DND-41 (cell line): ENCODE results near the gene SEMA4C.

Experiments
- ATAC-seq: fragments of 200-7000 bp; cut with Tn5 transposase; 3 replicates; pipeline ENCODE4 v1.9.1; 2021; ENCODE audit warnings: low read depth; ENCODE audit not compliant: insufficient read depth
- DNase-seq: peaks from one replicate; pipeline ENCODE4 v3.0.0-alpha.2; 2020
- H2AFZ ChIP-seq: 2 replicates; pipeline ENCODE4 v1.6.0; 2012; ENCODE audit warnings: low read depth, low read length
- H3K27ac ChIP-seq: 2 replicates; pipeline ENCODE4 v1.5.1; 2012; ENCODE audit warnings: low read length, inconsistent platforms
- H3K27me3 ChIP-seq: fragments of 200-600 bp; sonication (generic); 2 replicates; pipeline ENCODE4 v1.6.0; 2012; ENCODE audit warnings: low read length, mild to moderate bottlenecking, inconsistent platforms; ENCODE audit not compliant: insufficient read depth, poor library complexity
- H3K36me3 ChIP-seq: 2 replicates; pipeline ENCODE4 v1.5.1; 2012; ENCODE audit warnings: low read length, inconsistent platforms; ENCODE audit not compliant: insufficient read depth
- H3K4me1 ChIP-seq: 2 replicates; pipeline ENCODE4 v1.5.1; 2012; ENCODE audit warnings: mild to moderate bottlenecking, low read length; ENCODE audit not compliant: insufficient read depth
- H3K4me2 ChIP-seq: 2 replicates; pipeline ENCODE4 v1.6.0; 2012; ENCODE audit warnings: mild to moderate bottlenecking, moderate library complexity, low read length, inconsistent platforms; ENCODE audit not compliant: insufficient read depth
- H3K4me3 ChIP-seq, 2 experiments: fragments of 200-600 bp in 1 of 2; shearing (Covaris generic) in 1 of 2; 2 replicates each; pipeline ENCODE4 v1.5.1; 2012 to 2016; ENCODE audit warnings: inconsistent platforms in 2 of 2, low read length in 2 of 2, mild to moderate bottlenecking in 2 of 2, low read depth in 1 of 2, moderate library complexity in 1 of 2
- H3K79me2 ChIP-seq: 2 replicates; pipeline ENCODE4 v1.6.0; 2012; ENCODE audit warnings: low read length, inconsistent platforms; ENCODE audit not compliant: insufficient read depth
- H3K9ac ChIP-seq: 2 replicates; pipeline ENCODE4 v1.6.0; 2012; ENCODE audit warnings: low read depth, mild to moderate bottlenecking, inconsistent platforms, low read length, moderate library complexity
- H3K9me3 ChIP-seq: 2 replicates; pipeline ENCODE4 v1.5.1; 2012; ENCODE audit warnings: low read length, moderate library complexity, mild to moderate bottlenecking, inconsistent platforms; ENCODE audit not compliant: insufficient read depth, severe bottlenecking
- H4K20me1 ChIP-seq: 2 replicates; pipeline ENCODE4 v1.6.0; 2012; ENCODE audit warnings: low read length; ENCODE audit not compliant: insufficient read depth
- EZH2 ChIP-seq: IDR thresholded peaks from 3 replicates; pipeline ENCODE4 v1.6.1; 2012; ENCODE audit warnings: borderline replicate concordance, low read depth, mild to moderate bottlenecking, moderate library complexity, low read length, inconsistent platforms; ENCODE audit not compliant: severe bottlenecking
- TF ChIP-seq, protein P1 (sequence below): IDR thresholded peaks from 2 replicates; pipeline ENCODE4 v1.5.1; 2012; ENCODE audit warnings: borderline replicate concordance, low read length, moderate library complexity, mild to moderate bottlenecking; ENCODE audit not compliant: poor library complexity, severe bottlenecking; ENCODE audit errors: extremely low read depth

The SEMA4C gene

DNA sequence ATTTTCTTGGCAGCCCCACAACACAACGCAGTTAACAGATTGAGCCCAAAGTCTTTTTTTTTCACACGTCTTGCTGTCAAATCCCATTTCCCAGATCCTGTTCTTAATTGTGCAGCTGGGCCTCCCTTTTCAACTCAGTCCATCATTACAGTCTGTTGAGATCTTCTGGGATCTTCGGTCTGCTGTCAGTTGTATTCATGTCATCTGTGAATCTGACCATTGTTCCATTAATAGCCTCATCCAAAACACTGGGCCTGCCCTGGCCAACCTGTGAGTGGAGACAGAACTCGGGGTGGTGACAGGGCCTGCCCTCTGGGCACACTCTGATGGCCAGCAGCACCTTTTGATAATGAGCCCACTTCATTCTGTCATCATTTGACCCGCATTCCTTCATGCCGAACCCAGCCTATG, 39.7 kb upstream of the SEMA4C start:
- Histone ChIP-seq H3K79me2 (no peaks in the 10 kb centered on the region), H3K27me3 (peaks cover 14% of the 10 kb centered on the region), H3K36me3 (no peaks in the 10 kb centered on the region), H3K4me1 (peaks cover 11% of the 10 kb centered on the region), H2AFZ (no peak overlapping the region), H3K27ac (no peak overlapping the region), H3K4me3 (no peak overlapping the region), H3K9me3 (no peaks in the 10 kb centered on the region), H3K9ac (no peak overlapping the region), H3K4me2 (no peak overlapping the region), H4K20me1 (no peaks in the 10 kb centered on the region)
- DNase-seq (no peak), ATAC-seq (no peak)
- TF ChIP-seq, protein P1, sequence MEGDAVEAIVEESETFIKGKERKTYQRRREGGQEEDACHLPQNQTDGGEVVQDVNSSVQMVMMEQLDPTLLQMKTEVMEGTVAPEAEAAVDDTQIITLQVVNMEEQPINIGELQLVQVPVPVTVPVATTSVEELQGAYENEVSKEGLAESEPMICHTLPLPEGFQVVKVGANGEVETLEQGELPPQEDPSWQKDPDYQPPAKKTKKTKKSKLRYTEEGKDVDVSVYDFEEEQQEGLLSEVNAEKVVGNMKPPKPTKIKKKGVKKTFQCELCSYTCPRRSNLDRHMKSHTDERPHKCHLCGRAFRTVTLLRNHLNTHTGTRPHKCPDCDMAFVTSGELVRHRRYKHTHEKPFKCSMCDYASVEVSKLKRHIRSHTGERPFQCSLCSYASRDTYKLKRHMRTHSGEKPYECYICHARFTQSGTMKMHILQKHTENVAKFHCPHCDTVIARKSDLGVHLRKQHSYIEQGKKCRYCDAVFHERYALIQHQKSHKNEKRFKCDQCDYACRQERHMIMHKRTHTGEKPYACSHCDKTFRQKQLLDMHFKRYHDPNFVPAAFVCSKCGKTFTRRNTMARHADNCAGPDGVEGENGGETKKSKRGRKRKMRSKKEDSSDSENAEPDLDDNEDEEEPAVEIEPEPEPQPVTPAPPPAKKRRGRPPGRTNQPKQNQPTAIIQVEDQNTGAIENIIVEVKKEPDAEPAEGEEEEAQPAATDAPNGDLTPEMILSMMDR: no peak
- TF ChIP-seq EZH2: no peak

GRCh38 chr2:96907115-96908041, 37.5 kb upstream of the SEMA4C start:
- no peak overlapping the region for H2AFZ ChIP-seq
- ATAC-seq (no peak), DNase-seq (no peak)
- no peaks in the 10 kb centered on the region for H4K20me1 ChIP-seq
- no peaks in the 10 kb centered on the region for H3K36me3 ChIP-seq
- no peak overlapping the region for H3K27ac ChIP-seq
- TF ChIP-seq, protein P1: no peak
- H3K9ac ChIP-seq: no peak overlapping the region
- H3K9me3 ChIP-seq: no peaks in the 10 kb centered on the region
- no peaks in the 10 kb centered on the region for H3K79me2 ChIP-seq
- H3K4me3 ChIP-seq: no peak overlapping the region
- H3K4me2 ChIP-seq: no peak overlapping the region
- H3K27me3 ChIP-seq: no peaks in the 10 kb centered on the region
- H3K4me1 ChIP-seq: no peaks in the 10 kb centered on the region

- H3K4me2 ChIP-seq: no peak overlapping the region
- DNase-seq (no peak), ATAC-seq (no peak)
- H2AFZ ChIP-seq: no peak overlapping the region
- no peaks in the 10 kb centered on the region for H4K20me1 ChIP-seq
- H3K9me3 ChIP-seq: no peaks in the 10 kb centered on the region
- no peaks in the 10 kb centered on the region for H3K27me3 ChIP-seq
- H3K4me3 ChIP-seq: no peak overlapping the region
- no peak overlapping the region for H3K27ac ChIP-seq
- H3K4me1 ChIP-seq: no peaks in the 10 kb centered on the region
- no peak overlapping the region for H3K9ac ChIP-seq
- no peaks in the 10 kb centered on the region for H3K36me3 ChIP-seq
- TF ChIP-seq EZH2: no peak
- TF ChIP-seq, protein P1: no peak
- H3K79me2 ChIP-seq: no peaks in the 10 kb centered on the region
These were observed 36.8 kb upstream of the SEMA4C start for GRCh38 chr2:96906729-96907114.

GRCh38 chr2:96903815-96904214, 33.9 kb upstream of the SEMA4C start:
- H2AFZ ChIP-seq: no peak overlapping the region
- H3K27me3 ChIP-seq: no peaks in the 10 kb centered on the region
- no peaks in the 10 kb centered on the region for H3K36me3 ChIP-seq
- no peak overlapping the region for H3K27ac ChIP-seq
- H3K9ac ChIP-seq: no peak overlapping the region
- no peak overlapping the region for H3K4me3 ChIP-seq
- H3K4me2 ChIP-seq: no peak overlapping the region
- ATAC-seq (no peak), DNase-seq (no peak)
- H4K20me1 ChIP-seq: no peaks in the 10 kb centered on the region
- no peaks in the 10 kb centered on the region for H3K9me3 ChIP-seq
- no peaks in the 10 kb centered on the region for H3K79me2 ChIP-seq
- no peaks in the 10 kb centered on the region for H3K4me1 ChIP-seq
- TF ChIP-seq, protein P1: no peak
- no peak for TF ChIP-seq EZH2
